ENCODE measurements around the gene ARHGAP5. TPM values are rescaled to one million over a fixed set of nuclear protein-coding genes. Genes with fewer than 3 reads are reported as not detected.

Gene ARHGAP5
- total RNA-seq, 1 experiment from 2014 or later, result 66.9 TPM

- no peak for TF ChIP-seq JAZF1 (CRISPR knock-in tag; IDR thresholded peaks at IDR 0.05)
- no peak for TF ChIP-seq ZNF232 (CRISPR knock-in tag; IDR thresholded peaks at IDR 0.05)
- no peak for TF ChIP-seq ZNF416 (CRISPR knock-in tag; IDR thresholded peaks at IDR 0.05)
- peak; percentile 8; the same call in 1 of the 2 replicates for TF ChIP-seq ZNF121 (CRISPR knock-in tag; IDR thresholded peaks at IDR 0.05)
- ChIA-PET POLR2A (interaction anchor here (0.8 kb wide), 1 partner anchor 33 kb away, joined by 3 read pairs; no protein-coding TSS in a partner anchor), CTCF (no interaction called here)
- peaks cover 5% of the 10 kb centered on the region; the same call in 1 of the 2 replicates for H3K9me3 Mint-ChIP-seq
- H3K4me1 Mint-ChIP-seq, result peaks cover 11% of the 10 kb centered on the region; the same call in 1 of the 2 replicates
- no peaks in the 10 kb centered on the region for H3K27me3 Mint-ChIP-seq (ENCODE audit: low read depth)
- ATAC-seq, result no peak
- no peak for DNase-seq (ENCODE audit: low spot score)
- H3K4me3 Mint-ChIP-seq, result no peak overlapping the region
- no peak overlapping the region; the same call in 1 of the 2 replicates for H3K27ac Mint-ChIP-seq
- peaks cover 7% of the 10 kb centered on the region for H3K36me3 Mint-ChIP-seq
These were observed 32.8 kb downstream of the ARHGAP5 start for GRCh38 chr14:32109676-32110547.

GRCh38 chr14:32110548-32110896 lies 33.4 kb downstream of the ARHGAP5 start:
- no peak overlapping the region for H3K4me3 Mint-ChIP-seq
- H3K36me3 Mint-ChIP-seq, result peaks cover 11% of the 10 kb centered on the region
- no peak for TF ChIP-seq ERG (CRISPR knock-in tag; IDR thresholded peaks at IDR 0.05)
- no peak for TF ChIP-seq TP53 (CRISPR knock-in tag; IDR thresholded peaks at IDR 0.05)
- TF ChIP-seq NFE2L1 (CRISPR knock-in tag; IDR thresholded peaks at IDR 0.05), result no peak
- no peak for TF ChIP-seq ZNF138 (CRISPR knock-in tag; conservative IDR thresholded peaks at IDR 0.05)
- no peak for TF ChIP-seq CREB1 (CRISPR knock-in tag; IDR thresholded peaks at IDR 0.05)
- TF ChIP-seq JUN (CRISPR knock-in tag; IDR thresholded peaks at IDR 0.05), result no peak
- DNase-seq (ENCODE audit: low spot score) (no peak), ATAC-seq (no peak)
- peak overlapping the region; percentile 3; the same call in 1 of the 2 replicates for H3K27ac Mint-ChIP-seq
- POLR2A ChIA-PET, result no interaction called here
- peaks cover 9% of the 10 kb centered on the region; the same call in 1 of the 2 replicates for H3K9me3 Mint-ChIP-seq
- CTCF ChIA-PET, result no interaction called here
- peaks cover 11% of the 10 kb centered on the region; the same call in 1 of the 2 replicates for H3K4me1 Mint-ChIP-seq
- no peaks in the 10 kb centered on the region for H3K27me3 Mint-ChIP-seq (ENCODE audit: low read depth)

- ATAC-seq (no peak), DNase-seq (ENCODE audit: low spot score) (no peak)
- ChIA-PET CTCF (no interaction called here), POLR2A (interaction anchor here (0.7 kb wide), 1 partner anchor 1004 kb away, joined by 4 read pairs; no protein-coding TSS in a partner anchor)
- peaks cover 23% of the 10 kb centered on the region for H3K36me3 Mint-ChIP-seq
- no peaks in the 10 kb centered on the region for H3K4me1 Mint-ChIP-seq
- peaks cover 20% of the 10 kb centered on the region for H3K9me3 Mint-ChIP-seq
- H3K27me3 Mint-ChIP-seq (ENCODE audit: low read depth), result no peaks in the 10 kb centered on the region
- no peak overlapping the region for H3K27ac Mint-ChIP-seq
- no peak overlapping the region for H3K4me3 Mint-ChIP-seq
- no peak for TF ChIP-seq TEAD1 (CRISPR knock-in tag; IDR thresholded peaks at IDR 0.05)
- TF ChIP-seq ESRRA (CRISPR knock-in tag; IDR thresholded peaks at IDR 0.05; ENCODE audit: borderline replicate concordance), result no peak
- TF ChIP-seq FOXK1 (CRISPR knock-in tag; IDR thresholded peaks at IDR 0.05), result no peak
- TF ChIP-seq ZNF219 (CRISPR knock-in tag; IDR thresholded peaks at IDR 0.05; ENCODE audit: borderline replicate concordance), result no peak
- TF ChIP-seq ATF6 (CRISPR knock-in tag; IDR thresholded peaks at IDR 0.05), result no peak
- TF ChIP-seq CREB1 (CRISPR knock-in tag; IDR thresholded peaks at IDR 0.05), result no peak
- TF ChIP-seq NFATC4 (CRISPR knock-in tag; IDR thresholded peaks at IDR 0.05), result no peak
- TF ChIP-seq GRHL2 (CRISPR knock-in tag; IDR thresholded peaks at IDR 0.05; ENCODE audit: insufficient replicate concordance, severe bottlenecking), result no peak
- no peak for TF ChIP-seq E2F1 (CRISPR knock-in tag; IDR thresholded peaks at IDR 0.05)
- TF ChIP-seq MLX (CRISPR knock-in tag; IDR thresholded peaks at IDR 0.05), result no peak
- no peak for TF ChIP-seq ZNF425 (CRISPR knock-in tag; conservative IDR thresholded peaks at IDR 0.05)
- TF ChIP-seq NR3C1 (CRISPR knock-in tag; conservative IDR thresholded peaks at IDR 0.05; ENCODE audit: low read depth), result no peak
- TF ChIP-seq HMGXB4 (CRISPR knock-in tag; IDR thresholded peaks at IDR 0.05), result no peak
- no peak for TF ChIP-seq MAX (CRISPR knock-in tag; IDR thresholded peaks at IDR 0.05)
These were observed 44.4 kb downstream of the ARHGAP5 start for GRCh38 chr14:32121536-32121935.
